SK-N-SH treated with all-trans-retinoic acid at 6 μM for 48 hours (cell line): ENCODE measurements around the gene MRPL41.

Source experiments
- ARNTL ChIP-seq: fragments of 450-650 bp; formaldehyde crosslinking; IDR thresholded peaks from 2 replicates; pipeline ENCODE4 v1.5.0; 2020; ENCODE audit warnings: low read depth, mild to moderate bottlenecking, moderate library complexity, borderline replicate concordance
- CREB5 ChIP-seq: fragments of 250-450 bp; sonication (Bioruptor Pico); IDR thresholded peaks from 2 replicates; pipeline ENCODE4 v1.5.1; 2020; ENCODE audit warnings: low read depth, mild to moderate bottlenecking, moderate library complexity
- CSDC2 ChIP-seq: fragments of 250-450 bp; sonication (Bioruptor Pico); IDR thresholded peaks from 2 replicates; pipeline ENCODE4 v1.5.0; 2020; ENCODE audit warnings: mild to moderate bottlenecking, moderate library complexity
- ESRRG ChIP-seq: fragments of 250-450 bp; sonication (Bioruptor Pico); IDR thresholded peaks from 2 replicates; pipeline ENCODE4 v1.6.1; 2021; ENCODE audit warnings: mild to moderate bottlenecking
- GLIS3 ChIP-seq: fragments of 250-450 bp; sonication (Bioruptor Pico); IDR thresholded peaks from 2 replicates; pipeline ENCODE4 v1.5.0; 2020; ENCODE audit warnings: mild to moderate bottlenecking, moderate library complexity
- PATZ1 ChIP-seq: fragments of 250-450 bp; sonication (Bioruptor Pico); IDR thresholded peaks from 2 replicates; pipeline ENCODE4 v1.8.0; 2020; ENCODE audit warnings: mild to moderate bottlenecking, moderate library complexity, borderline replicate concordance
- POU6F1 ChIP-seq: fragments of 250-450 bp; sonication (Bioruptor Pico); IDR thresholded peaks from 2 replicates; pipeline ENCODE4 v1.8.0; 2021; ENCODE audit warnings: low read depth, mild to moderate bottlenecking, moderate library complexity, borderline replicate concordance
- RARB ChIP-seq: fragments of 250-450 bp; sonication (Bioruptor Pico); IDR thresholded peaks from 2 replicates; pipeline ENCODE4 v1.8.0; 2021; ENCODE audit warnings: mild to moderate bottlenecking, moderate library complexity
- SNAI2 ChIP-seq: fragments of 250-450 bp; sonication (Bioruptor Pico); IDR thresholded peaks from 2 replicates; pipeline ENCODE4 v1.5.0; 2020; ENCODE audit warnings: mild to moderate bottlenecking, moderate library complexity
- ZC3H10 ChIP-seq: fragments of 250-450 bp; sonication (Bioruptor Pico); IDR thresholded peaks from 2 replicates; pipeline ENCODE4 v1.5.1; 2021; ENCODE audit warnings: mild to moderate bottlenecking, moderate library complexity
- ZFP3 ChIP-seq: fragments of 250-450 bp; sonication (Bioruptor Pico); IDR thresholded peaks from 2 replicates; pipeline ENCODE4 v1.5.0; 2020; ENCODE audit warnings: mild to moderate bottlenecking, moderate library complexity
- ZNF565 ChIP-seq: fragments of 450-650 bp; formaldehyde crosslinking; conservative IDR thresholded peaks from 2 replicates; pipeline ENCODE4 v1.5.0; 2020; ENCODE audit warnings: low read depth, mild to moderate bottlenecking, moderate library complexity

GRCh38 chr9:137554349-137554748, 2.7 kb downstream of the MRPL41 start:
- TF ChIP-seq ARNTL (CRISPR knock-in tag) = no peak
- no peak for TF ChIP-seq PATZ1 (CRISPR knock-in tag)
- no peak for TF ChIP-seq CREB5
- no peak for TF ChIP-seq CSDC2 (CRISPR knock-in tag)
- TF ChIP-seq ESRRG (CRISPR knock-in tag) = no peak
- TF ChIP-seq ZFP3 (CRISPR knock-in tag) = no peak
- no peak for TF ChIP-seq ZNF565
- TF ChIP-seq POU6F1 (CRISPR knock-in tag) = no peak
- no peak for TF ChIP-seq ZC3H10 (CRISPR knock-in tag)
- TF ChIP-seq GLIS3 (CRISPR knock-in tag) = no peak
- no peak for TF ChIP-seq SNAI2 (CRISPR knock-in tag)
- no peak for TF ChIP-seq RARB (CRISPR knock-in tag)
